ENCODE data around the gene ADIPOR2.

GRCh38 chr12:1645819-1646218 is 45.1 kb upstream of the ADIPOR2 start:
- TF ChIP-seq EZH2 (IDR thresholded peaks at IDR 0.05; ENCODE audit: low read length, unreplicated experiment) (no peak), EZH2phosphoT487 (IDR thresholded peaks at IDR 0.05; ENCODE audit: borderline replicate concordance, low read length) (no peak)

All from PC-3 (cell line).